Stimulated activated CD4-positive, alpha-beta T cell treated with anti-CD3 and anti-CD28 coated beads, Interleukin-2, amount 100 ng/mL, for 48 hours (primary cell): ENCODE results near the gene ELOVL2.

ENCODE experiments used
- DNase-seq, 2 donors: peaks; one replicate each; pipeline ENCODE4 v3.0.0-alpha.2; 2020

ELOVL2 gene

GRCh38 chr6:11055127-11055627, 11.1 kb upstream of the ELOVL2 start:
- DNase-seq = no peak

GRCh38 chr6:11054722-11055121, 10.6 kb upstream of the ELOVL2 start:
- DNase-seq = no peak

- DNase-seq = no peak
Measured at GRCh38 chr6:11053307-11053706, 9.2 kb upstream of the ELOVL2 start.

- no peak for DNase-seq
Measured at GRCh38 chr6:11050731-11051130, 6.6 kb upstream of the ELOVL2 start.

- DNase-seq = no peak
Measured at GRCh38 chr6:11044712-11045167, 635 bp upstream of the ELOVL2 start.

GRCh38 chr6:11043378-11043960, 636 bp downstream of the ELOVL2 start:
- no peak for DNase-seq

- DNase-seq = no peak
Measured at GRCh38 chr6:11042750-11043377, 1.2 kb downstream of the ELOVL2 start.

GRCh38 chr6:11042025-11042749, 1.9 kb downstream of the ELOVL2 start:
- DNase-seq = no peak

- no peak for DNase-seq
Measured at GRCh38 chr6:11040134-11040533, 4.0 kb downstream of the ELOVL2 start.

GRCh38 chr6:11039040-11039439, 5.1 kb downstream of the ELOVL2 start:
- no peak for DNase-seq

- DNase-seq = no peak
Measured at GRCh38 chr6:11036977-11037430, 7.1 kb downstream of the ELOVL2 start.

- no peak for DNase-seq
Measured at GRCh38 chr6:11036351-11036740, 7.8 kb downstream of the ELOVL2 start.

GRCh38 chr6:11035616-11036350, 8.3 kb downstream of the ELOVL2 start:
- DNase-seq = no peak

- DNase-seq = no peak
Measured at GRCh38 chr6:11033825-11034224, 10.3 kb downstream of the ELOVL2 start.

GRCh38 chr6:11030904-11031303, 13.2 kb downstream of the ELOVL2 start:
- DNase-seq = no peak

- DNase-seq = no peak
Measured at GRCh38 chr6:11028959-11029358, 15.1 kb downstream of the ELOVL2 start.

- DNase-seq = no peak
Measured at GRCh38 chr6:11027565-11028110, 16.5 kb downstream of the ELOVL2 start.

GRCh38 chr6:11025921-11026635, 18.0 kb downstream of the ELOVL2 start:
- DNase-seq = no peak

- no peak for DNase-seq
Measured at GRCh38 chr6:11025130-11025529, 19.0 kb downstream of the ELOVL2 start.

- no peak for DNase-seq
Measured at GRCh38 chr6:11023032-11023431, 21.1 kb downstream of the ELOVL2 start.

- no peak for DNase-seq
Measured at GRCh38 chr6:11021714-11022113, 22.4 kb downstream of the ELOVL2 start.

GRCh38 chr6:11021003-11021402, 23.1 kb downstream of the ELOVL2 start:
- no peak for DNase-seq
